SK-N-SH treated with all-trans-retinoic acid at 6 μM for 48 hours (cell line): Measurements from ENCODE around the gene ZNF646.

Experiments used
- ATAC-seq: fragments of 200-7000 bp; cut with Tn5 transposase; 3 replicates; pipeline ENCODE4 v1.9.1; 2020; ENCODE audit warnings: mild to moderate bottlenecking, moderate library complexity
- ARNTL ChIP-seq: fragments of 450-650 bp; formaldehyde crosslinking; IDR thresholded peaks from 2 replicates; pipeline ENCODE4 v1.5.0; 2020; ENCODE audit warnings: low read depth, mild to moderate bottlenecking, moderate library complexity, borderline replicate concordance
- BACH2 ChIP-seq: fragments of 250-450 bp; sonication (Bioruptor Pico); IDR thresholded peaks from 2 replicates; pipeline ENCODE4 v1.9.0; 2021; ENCODE audit warnings: mild to moderate bottlenecking, borderline replicate concordance
- CSDC2 ChIP-seq: fragments of 250-450 bp; sonication (Bioruptor Pico); IDR thresholded peaks from 2 replicates; pipeline ENCODE4 v1.5.0; 2020; ENCODE audit warnings: mild to moderate bottlenecking, moderate library complexity
- ESRRG ChIP-seq: fragments of 250-450 bp; sonication (Bioruptor Pico); IDR thresholded peaks from 2 replicates; pipeline ENCODE4 v1.6.1; 2021; ENCODE audit warnings: mild to moderate bottlenecking
- GLIS3 ChIP-seq: fragments of 250-450 bp; sonication (Bioruptor Pico); IDR thresholded peaks from 2 replicates; pipeline ENCODE4 v1.5.0; 2020; ENCODE audit warnings: mild to moderate bottlenecking, moderate library complexity
- ISL1 ChIP-seq: fragments of 250-450 bp; sonication (Bioruptor Pico); IDR thresholded peaks from 2 replicates; pipeline ENCODE4 v2.1.2; 2022; ENCODE audit warnings: mild to moderate bottlenecking, moderate library complexity
- PPARA ChIP-seq: fragments of 250-450 bp; sonication (Bioruptor Pico); IDR thresholded peaks from 2 replicates; pipeline ENCODE4 v1.5.0; 2020; ENCODE audit warnings: mild to moderate bottlenecking, borderline replicate concordance
- RARB ChIP-seq: fragments of 250-450 bp; sonication (Bioruptor Pico); IDR thresholded peaks from 2 replicates; pipeline ENCODE4 v1.8.0; 2021; ENCODE audit warnings: mild to moderate bottlenecking, moderate library complexity
- SNAI2 ChIP-seq: fragments of 250-450 bp; sonication (Bioruptor Pico); IDR thresholded peaks from 2 replicates; pipeline ENCODE4 v1.5.0; 2020; ENCODE audit warnings: mild to moderate bottlenecking, moderate library complexity
- TCF4 ChIP-seq: fragments of 250-450 bp; sonication (Bioruptor Pico); IDR thresholded peaks from 2 replicates; pipeline ENCODE4 v1.8.0; 2021; ENCODE audit warnings: mild to moderate bottlenecking, moderate library complexity, borderline replicate concordance
- TOX ChIP-seq: fragments of 250-450 bp; sonication (Bioruptor Pico); IDR thresholded peaks from 2 replicates; pipeline ENCODE4 v1.8.0; 2021; ENCODE audit warnings: mild to moderate bottlenecking, moderate library complexity, borderline replicate concordance
- ZC3H10 ChIP-seq: fragments of 250-450 bp; sonication (Bioruptor Pico); IDR thresholded peaks from 2 replicates; pipeline ENCODE4 v1.5.1; 2021; ENCODE audit warnings: mild to moderate bottlenecking, moderate library complexity
- ZFP3 ChIP-seq: fragments of 250-450 bp; sonication (Bioruptor Pico); IDR thresholded peaks from 2 replicates; pipeline ENCODE4 v1.5.0; 2020; ENCODE audit warnings: mild to moderate bottlenecking, moderate library complexity
- ZFP30 ChIP-seq: fragments of 450-650 bp; formaldehyde crosslinking; IDR thresholded peaks from 2 replicates; pipeline ENCODE4 v1.5.0; 2022; ENCODE audit warnings: mild to moderate bottlenecking, moderate library complexity
- ZNF565 ChIP-seq: fragments of 450-650 bp; formaldehyde crosslinking; conservative IDR thresholded peaks from 2 replicates; pipeline ENCODE4 v1.5.0; 2020; ENCODE audit warnings: low read depth, mild to moderate bottlenecking, moderate library complexity
- ZNF70 ChIP-seq: fragments of 450-650 bp; formaldehyde crosslinking; IDR thresholded peaks from 2 replicates; pipeline ENCODE4 v1.5.0; 2020; ENCODE audit warnings: mild to moderate bottlenecking, moderate library complexity
- ZNF8 ChIP-seq: fragments of 450-650 bp; formaldehyde crosslinking; IDR thresholded peaks from 2 replicates; pipeline ENCODE4 v1.5.0; 2020; ENCODE audit warnings: mild to moderate bottlenecking, moderate library complexity
- TF ChIP-seq, protein P1 (sequence below): fragments of 250-450 bp; sonication (Bioruptor Pico); IDR thresholded peaks from 2 replicates; pipeline ENCODE4 v1.5.1; 2020; ENCODE audit warnings: low read depth, mild to moderate bottlenecking, moderate library complexity
- TF ChIP-seq, protein P2 (sequence below): fragments of 250-450 bp; sonication (Bioruptor Pico); IDR thresholded peaks from 2 replicates; pipeline ENCODE4 v1.8.0; 2021; ENCODE audit warnings: low read depth, mild to moderate bottlenecking, moderate library complexity, borderline replicate concordance
- TF ChIP-seq, protein P3 (sequence below): fragments of 250-450 bp; sonication (Bioruptor Pico); IDR thresholded peaks from 2 replicates; pipeline ENCODE4 v1.5.1; 2021; ENCODE audit warnings: mild to moderate bottlenecking, moderate library complexity
- TF ChIP-seq, protein P4 (sequence below): fragments of 250-450 bp; sonication (Bioruptor Pico); IDR thresholded peaks from 2 replicates; pipeline ENCODE4 v1.8.0; 2020; ENCODE audit warnings: mild to moderate bottlenecking, moderate library complexity, borderline replicate concordance
- TF ChIP-seq, protein P5 (sequence below): fragments of 250-450 bp; sonication (Bioruptor Pico); IDR thresholded peaks from 2 replicates; pipeline ENCODE4 v1.5.0; 2020; ENCODE audit warnings: mild to moderate bottlenecking, moderate library complexity

Gene ZNF646

DNA sequence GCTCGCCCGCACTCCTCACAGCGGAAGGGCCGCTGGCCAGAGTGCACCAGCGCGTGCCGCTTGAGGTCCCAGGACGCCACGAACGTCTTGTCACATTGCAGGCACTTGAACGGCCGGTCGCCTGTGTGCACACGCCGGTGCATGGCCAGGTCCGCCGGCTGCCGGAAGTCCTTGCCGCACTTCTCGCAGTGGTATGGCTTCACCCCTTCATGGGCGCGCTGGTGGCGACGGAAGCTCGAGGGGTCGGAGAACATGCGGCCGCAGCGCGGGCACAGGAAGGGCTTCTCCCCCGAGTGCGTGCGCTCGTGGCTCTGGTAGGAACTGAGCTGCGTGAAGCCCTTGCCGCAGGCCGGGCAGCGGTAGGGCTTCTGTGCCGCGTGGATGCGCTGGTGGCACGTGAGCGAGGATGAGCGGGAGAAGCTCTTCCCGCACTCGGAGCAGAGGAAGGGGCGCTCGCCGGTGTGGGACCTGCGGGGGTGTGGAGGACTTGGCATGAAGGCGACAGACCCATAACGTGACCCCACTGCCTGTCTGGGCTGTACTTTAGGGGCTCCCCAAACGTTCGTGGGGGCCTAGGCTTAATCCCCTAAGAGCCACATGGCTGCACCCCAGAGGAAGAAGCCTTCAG lies 12.3 kb upstream of the ZNF646 start:
- ATAC-seq, result no peak
- TF ChIP-seq ESRRG (CRISPR knock-in tag), result no peak
- no peak for TF ChIP-seq GLIS3 (CRISPR knock-in tag)
- TF ChIP-seq, protein P1, sequence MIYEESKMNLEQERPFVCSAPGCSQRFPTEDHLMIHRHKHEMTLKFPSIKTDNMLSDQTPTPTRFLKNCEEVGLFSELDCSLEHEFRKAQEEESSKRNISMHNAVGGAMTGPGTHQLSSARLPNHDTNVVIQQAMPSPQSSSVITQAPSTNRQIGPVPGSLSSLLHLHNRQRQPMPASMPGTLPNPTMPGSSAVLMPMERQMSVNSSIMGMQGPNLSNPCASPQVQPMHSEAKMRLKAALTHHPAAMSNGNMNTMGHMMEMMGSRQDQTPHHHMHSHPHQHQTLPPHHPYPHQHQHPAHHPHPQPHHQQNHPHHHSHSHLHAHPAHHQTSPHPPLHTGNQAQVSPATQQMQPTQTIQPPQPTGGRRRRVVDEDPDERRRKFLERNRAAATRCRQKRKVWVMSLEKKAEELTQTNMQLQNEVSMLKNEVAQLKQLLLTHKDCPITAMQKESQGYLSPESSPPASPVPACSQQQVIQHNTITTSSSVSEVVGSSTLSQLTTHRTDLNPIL (CRISPR knock-in tag), result no peak
- TF ChIP-seq ZNF8 (CRISPR knock-in tag), result no peak
- no peak for TF ChIP-seq TCF4 (CRISPR knock-in tag)
- TF ChIP-seq, protein P2, sequence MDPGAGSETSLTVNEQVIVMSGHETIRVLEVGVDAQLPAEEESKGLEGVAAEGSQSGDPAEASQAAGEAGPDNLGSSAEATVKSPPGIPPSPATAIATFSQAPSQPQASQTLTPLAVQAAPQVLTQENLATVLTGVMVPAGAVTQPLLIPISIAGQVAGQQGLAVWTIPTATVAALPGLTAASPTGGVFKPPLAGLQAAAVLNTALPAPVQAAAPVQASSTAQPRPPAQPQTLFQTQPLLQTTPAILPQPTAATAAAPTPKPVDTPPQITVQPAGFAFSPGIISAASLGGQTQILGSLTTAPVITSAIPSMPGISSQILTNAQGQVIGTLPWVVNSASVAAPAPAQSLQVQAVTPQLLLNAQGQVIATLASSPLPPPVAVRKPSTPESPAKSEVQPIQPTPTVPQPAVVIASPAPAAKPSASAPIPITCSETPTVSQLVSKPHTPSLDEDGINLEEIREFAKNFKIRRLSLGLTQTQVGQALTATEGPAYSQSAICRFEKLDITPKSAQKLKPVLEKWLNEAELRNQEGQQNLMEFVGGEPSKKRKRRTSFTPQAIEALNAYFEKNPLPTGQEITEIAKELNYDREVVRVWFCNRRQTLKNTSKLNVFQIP (CRISPR knock-in tag), result no peak
- TF ChIP-seq ZNF70 (CRISPR knock-in tag), result no peak
- TF ChIP-seq PPARA (CRISPR knock-in tag), result no peak
- TF ChIP-seq ISL1 (CRISPR knock-in tag), result no peak
- no peak for TF ChIP-seq SNAI2
- TF ChIP-seq ARNTL (CRISPR knock-in tag), result no peak
- TF ChIP-seq TOX (CRISPR knock-in tag), result no peak
- TF ChIP-seq ZFP30 (CRISPR knock-in tag), result no peak
- TF ChIP-seq, protein P3, sequence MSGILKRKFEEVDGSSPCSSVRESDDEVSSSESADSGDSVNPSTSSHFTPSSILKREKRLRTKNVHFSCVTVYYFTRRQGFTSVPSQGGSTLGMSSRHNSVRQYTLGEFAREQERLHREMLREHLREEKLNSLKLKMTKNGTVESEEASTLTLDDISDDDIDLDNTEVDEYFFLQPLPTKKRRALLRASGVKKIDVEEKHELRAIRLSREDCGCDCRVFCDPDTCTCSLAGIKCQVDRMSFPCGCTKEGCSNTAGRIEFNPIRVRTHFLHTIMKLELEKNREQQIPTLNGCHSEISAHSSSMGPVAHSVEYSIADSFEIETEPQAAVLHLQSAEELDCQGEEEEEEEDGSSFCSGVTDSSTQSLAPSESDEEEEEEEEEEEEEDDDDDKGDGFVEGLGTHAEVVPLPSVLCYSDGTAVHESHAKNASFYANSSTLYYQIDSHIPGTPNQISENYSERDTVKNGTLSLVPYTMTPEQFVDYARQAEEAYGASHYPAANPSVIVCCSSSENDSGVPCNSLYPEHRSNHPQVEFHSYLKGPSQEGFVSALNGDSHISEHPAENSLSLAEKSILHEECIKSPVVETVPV (CRISPR knock-in tag), result no peak
- no peak for TF ChIP-seq BACH2 (CRISPR knock-in tag)
- TF ChIP-seq RARB (CRISPR knock-in tag), result no peak
- no peak for TF ChIP-seq CSDC2 (CRISPR knock-in tag)
- no peak for TF ChIP-seq ZFP3 (CRISPR knock-in tag)
- no peak for TF ChIP-seq ZNF565 (CRISPR knock-in tag)
- TF ChIP-seq, protein P4, sequence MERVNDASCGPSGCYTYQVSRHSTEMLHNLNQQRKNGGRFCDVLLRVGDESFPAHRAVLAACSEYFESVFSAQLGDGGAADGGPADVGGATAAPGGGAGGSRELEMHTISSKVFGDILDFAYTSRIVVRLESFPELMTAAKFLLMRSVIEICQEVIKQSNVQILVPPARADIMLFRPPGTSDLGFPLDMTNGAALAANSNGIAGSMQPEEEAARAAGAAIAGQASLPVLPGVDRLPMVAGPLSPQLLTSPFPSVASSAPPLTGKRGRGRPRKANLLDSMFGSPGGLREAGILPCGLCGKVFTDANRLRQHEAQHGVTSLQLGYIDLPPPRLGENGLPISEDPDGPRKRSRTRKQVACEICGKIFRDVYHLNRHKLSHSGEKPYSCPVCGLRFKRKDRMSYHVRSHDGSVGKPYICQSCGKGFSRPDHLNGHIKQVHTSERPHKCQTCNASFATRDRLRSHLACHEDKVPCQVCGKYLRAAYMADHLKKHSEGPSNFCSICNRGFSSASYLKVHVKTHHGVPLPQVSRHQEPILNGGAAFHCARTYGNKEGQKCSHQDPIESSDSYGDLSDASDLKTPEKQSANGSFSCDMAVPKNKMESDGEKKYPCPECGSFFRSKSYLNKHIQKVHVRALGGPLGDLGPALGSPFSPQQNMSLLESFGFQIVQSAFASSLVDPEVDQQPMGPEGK (CRISPR knock-in tag), result no peak

DNA sequence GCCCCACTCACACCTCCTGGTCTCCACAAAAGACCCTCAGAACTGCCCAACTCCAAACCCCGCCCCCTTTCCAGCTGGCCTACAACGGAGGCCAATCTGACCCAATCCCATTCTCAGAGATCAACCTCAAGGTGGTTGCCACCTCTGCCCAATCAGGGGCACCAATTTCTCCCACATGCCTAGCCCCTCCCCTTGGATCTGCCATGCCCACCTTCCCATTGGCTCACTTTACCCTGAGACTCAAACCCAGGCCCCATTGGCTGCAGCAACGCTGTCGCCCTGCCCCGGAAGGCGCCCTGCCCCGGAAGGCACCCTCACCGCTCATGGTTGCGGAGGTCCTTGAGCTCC lies 10.8 kb upstream of the ZNF646 start:
- no peak for ATAC-seq

DNA sequence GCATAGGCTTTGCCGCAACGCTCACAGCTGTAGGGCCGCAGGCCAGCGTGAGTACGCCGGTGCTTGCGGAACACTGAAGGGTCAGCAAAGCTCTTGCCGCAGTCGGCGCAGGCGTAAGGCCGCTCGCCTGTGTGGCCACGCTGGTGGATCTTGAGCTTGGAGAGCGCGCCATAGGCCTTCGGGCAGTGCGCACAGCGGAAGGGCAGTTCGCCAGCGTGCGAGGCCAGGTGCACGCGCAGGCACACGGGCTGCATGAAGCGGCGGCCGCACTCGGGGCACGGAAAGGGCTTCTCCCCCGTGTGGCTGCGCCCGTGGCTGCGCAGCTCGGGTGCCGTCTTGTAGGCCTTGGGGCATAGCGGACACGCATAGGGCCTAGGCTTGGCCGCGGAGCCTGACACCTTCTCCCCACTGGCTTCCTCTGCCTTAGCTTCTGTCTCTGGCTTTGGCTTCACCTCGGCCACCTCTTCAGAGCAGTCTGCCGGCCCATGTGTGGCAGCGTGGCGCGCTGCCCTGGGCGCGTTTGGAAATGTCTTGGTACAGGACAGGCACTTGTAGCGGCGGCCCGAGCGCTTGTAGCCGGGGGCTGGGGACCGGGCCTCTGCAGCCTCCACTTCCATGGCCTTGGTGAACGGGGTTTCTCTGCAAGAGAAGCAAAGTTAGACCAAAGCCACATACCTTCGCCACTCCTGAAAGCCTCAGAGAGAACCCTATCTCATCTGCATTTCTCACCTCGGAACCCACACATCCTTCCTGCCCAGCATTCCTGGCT lies 10.2 kb upstream of the ZNF646 start:
- ATAC-seq, result no peak
- no peak for TF ChIP-seq TCF4 (CRISPR knock-in tag)
- no peak for TF ChIP-seq CSDC2 (CRISPR knock-in tag)
- no peak for TF ChIP-seq BACH2 (CRISPR knock-in tag)
- no peak for TF ChIP-seq SNAI2
- no peak for TF ChIP-seq ZC3H10
- TF ChIP-seq ISL1 (CRISPR knock-in tag), result no peak
- TF ChIP-seq, protein P5, sequence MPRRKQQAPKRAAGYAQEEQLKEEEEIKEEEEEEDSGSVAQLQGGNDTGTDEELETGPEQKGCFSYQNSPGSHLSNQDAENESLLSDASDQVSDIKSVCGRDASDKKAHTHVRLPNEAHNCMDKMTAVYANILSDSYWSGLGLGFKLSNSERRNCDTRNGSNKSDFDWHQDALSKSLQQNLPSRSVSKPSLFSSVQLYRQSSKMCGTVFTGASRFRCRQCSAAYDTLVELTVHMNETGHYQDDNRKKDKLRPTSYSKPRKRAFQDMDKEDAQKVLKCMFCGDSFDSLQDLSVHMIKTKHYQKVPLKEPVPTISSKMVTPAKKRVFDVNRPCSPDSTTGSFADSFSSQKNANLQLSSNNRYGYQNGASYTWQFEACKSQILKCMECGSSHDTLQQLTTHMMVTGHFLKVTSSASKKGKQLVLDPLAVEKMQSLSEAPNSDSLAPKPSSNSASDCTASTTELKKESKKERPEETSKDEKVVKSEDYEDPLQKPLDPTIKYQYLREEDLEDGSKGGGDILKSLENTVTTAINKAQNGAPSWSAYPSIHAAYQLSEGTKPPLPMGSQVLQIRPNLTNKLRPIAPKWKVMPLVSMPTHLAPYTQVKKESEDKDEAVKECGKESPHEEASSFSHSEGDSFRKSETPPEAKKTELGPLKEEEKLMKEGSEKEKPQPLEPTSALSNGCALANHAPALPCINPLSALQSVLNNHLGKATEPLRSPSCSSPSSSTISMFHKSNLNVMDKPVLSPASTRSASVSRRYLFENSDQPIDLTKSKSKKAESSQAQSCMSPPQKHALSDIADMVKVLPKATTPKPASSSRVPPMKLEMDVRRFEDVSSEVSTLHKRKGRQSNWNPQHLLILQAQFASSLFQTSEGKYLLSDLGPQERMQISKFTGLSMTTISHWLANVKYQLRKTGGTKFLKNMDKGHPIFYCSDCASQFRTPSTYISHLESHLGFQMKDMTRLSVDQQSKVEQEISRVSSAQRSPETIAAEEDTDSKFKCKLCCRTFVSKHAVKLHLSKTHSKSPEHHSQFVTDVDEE (CRISPR knock-in tag), result no peak
- no peak for TF ChIP-seq TOX (CRISPR knock-in tag)
- TF ChIP-seq ARNTL (CRISPR knock-in tag), result no peak
- TF ChIP-seq, protein P2 (CRISPR knock-in tag), result no peak
- TF ChIP-seq RARB (CRISPR knock-in tag), result no peak
- TF ChIP-seq, protein P1 (CRISPR knock-in tag), result no peak
- no peak for TF ChIP-seq ZFP3 (CRISPR knock-in tag)
- TF ChIP-seq PPARA (CRISPR knock-in tag), result no peak

More for the DNA sequence above, 10.8 kb upstream of the ZNF646 start:
- no peak for TF ChIP-seq GLIS3 (CRISPR knock-in tag)
